ENCODE results near the gene SORL1.
"Not testable (repeated sequence)": the region's sequence is repeated elsewhere in the genome, so short reads cannot be mapped to it uniquely, and the experiment has no call there.

The SORL1 gene

GRCh38 chr11:121634273-121634672, 182.2 kb downstream of the SORL1 start:
- no peak for TF ChIP-seq CTCF (IDR thresholded peaks at IDR 0.05; ENCODE audit: low read depth, low read length, missing control alignments)
- H3K27ac ChIP-seq = no peak overlapping the region
- in situ Hi-C loops (cut with HindIII; ENCODE audit: low pct_ligation_motif_present, low sequenced_read_pairs) = no loop called here
- H3K27me3 ChIP-seq (replicated peaks) = no peaks in the 10 kb centered on the region
- no peak for DNase-seq
- no peaks in the 10 kb centered on the region for H3K36me3 ChIP-seq (replicated peaks)
- H3K4me3 ChIP-seq (ENCODE audit: low read depth, low read length) = no peak overlapping the region

GRCh38 chr11:121634889-121635288, 182.8 kb downstream of the SORL1 start:
- no peaks in the 10 kb centered on the region for H3K27me3 ChIP-seq (replicated peaks)
- in situ Hi-C loops (cut with HindIII; ENCODE audit: low pct_ligation_motif_present, low sequenced_read_pairs) = no loop called here
- H3K27ac ChIP-seq = peak overlapping the region; percentile 35
- H3K4me3 ChIP-seq (ENCODE audit: low read depth, low read length) = no peak overlapping the region
- DNase-seq = peak; percentile 85
- no peaks in the 10 kb centered on the region for H3K36me3 ChIP-seq (replicated peaks)
- no peak for TF ChIP-seq CTCF (IDR thresholded peaks at IDR 0.05; ENCODE audit: low read depth, low read length, missing control alignments)

- H3K36me3 ChIP-seq (replicated peaks) = no peaks in the 10 kb centered on the region
- H3K4me3 ChIP-seq (ENCODE audit: low read depth, low read length) = no peak overlapping the region
- in situ Hi-C loops (cut with HindIII; ENCODE audit: low pct_ligation_motif_present, low sequenced_read_pairs) = no loop called here
- DNase-seq = no peak
- no peaks in the 10 kb centered on the region for H3K27me3 ChIP-seq (replicated peaks)
- H3K27ac ChIP-seq = no peak overlapping the region
- no peak for TF ChIP-seq CTCF (IDR thresholded peaks at IDR 0.05; ENCODE audit: low read depth, low read length, missing control alignments)
Observed at GRCh38 chr11:121636081-121636799, 184.1 kb downstream of the SORL1 start.

GRCh38 chr11:121636800-121637176, 184.7 kb downstream of the SORL1 start:
- Histone ChIP-seq H3K27ac (no peak overlapping the region), H3K4me3 (ENCODE audit: low read depth, low read length) (no peak overlapping the region), H3K27me3 (replicated peaks) (no peaks in the 10 kb centered on the region), H3K36me3 (replicated peaks) (no peaks in the 10 kb centered on the region)
- DNase-seq = no peak
- in situ Hi-C loops (cut with HindIII; ENCODE audit: low pct_ligation_motif_present, low sequenced_read_pairs) = no loop called here
- no peak for TF ChIP-seq CTCF (IDR thresholded peaks at IDR 0.05; ENCODE audit: low read depth, low read length, missing control alignments)

GRCh38 chr11:121637587-121637986, 185.5 kb downstream of the SORL1 start:
- H3K27ac ChIP-seq; in situ Hi-C loops (cut with HindIII; ENCODE audit: low pct_ligation_motif_present, low sequenced_read_pairs); H3K4me3 ChIP-seq (ENCODE audit: low read depth, low read length); DNase-seq; H3K36me3 ChIP-seq (replicated peaks); H3K27me3 ChIP-seq (replicated peaks): not testable (repeated sequence)

GRCh38 chr11:121643479-121644186, 191.5 kb downstream of the SORL1 start:
- Histone ChIP-seq H3K4me3 (ENCODE audit: low read depth, low read length) (no peak overlapping the region), H3K27me3 (replicated peaks) (no peaks in the 10 kb centered on the region), H3K36me3 (replicated peaks) (no peaks in the 10 kb centered on the region), H3K27ac (no peak overlapping the region)
- peak; percentile 14 for DNase-seq
- no peak for TF ChIP-seq CTCF (IDR thresholded peaks at IDR 0.05; ENCODE audit: low read depth, low read length, missing control alignments)
- in situ Hi-C loops (cut with HindIII; ENCODE audit: low pct_ligation_motif_present, low sequenced_read_pairs) = no loop called here

Data from brain microvascular endothelial cell (primary cell).